ENCODE measurements around the gene BARD1.
"Not testable (repeated sequence)": the region's sequence is repeated elsewhere in the genome, so short reads cannot be mapped to it uniquely, and the experiment has no call there.

Gene BARD1

DNA sequence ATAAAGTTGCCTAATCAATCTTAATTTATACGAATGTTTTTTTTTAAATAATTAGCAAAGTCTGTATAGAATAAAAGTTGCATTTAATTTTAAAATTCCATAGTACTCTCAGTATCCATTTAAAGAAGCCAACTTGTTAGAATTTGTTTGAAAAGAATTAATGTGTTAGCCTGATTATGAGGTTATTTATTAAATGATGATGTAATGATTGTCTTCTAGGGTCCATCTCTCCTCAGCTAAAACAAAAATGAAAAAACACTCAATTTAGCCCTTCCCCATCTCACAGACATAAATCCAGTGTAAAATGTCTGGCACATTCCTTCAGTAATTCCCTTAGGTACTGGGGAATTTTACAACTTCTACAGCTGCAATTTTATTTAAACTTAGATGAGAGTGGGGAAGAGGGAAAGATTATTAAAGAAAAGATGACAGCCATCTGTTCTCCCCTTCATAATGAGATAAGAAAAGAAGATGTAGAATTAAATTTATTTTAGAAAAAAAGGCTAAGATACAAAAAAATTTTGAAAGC, 68.6 kb downstream of the BARD1 start:
- ChIA-PET CTCF (no interaction called here), POLR2A (no interaction called here)
- Histone ChIP-seq H3K9me3 (ENCODE audit: control extremely low read depth in 1 of 5, control insufficient read depth in 4 of 5, insufficient read depth in 2 of 5, low read depth in 1 of 5, low read length in 4 of 5) (no peaks in the 10 kb centered on the region), H3K27ac (ENCODE audit: insufficient read depth in 1 of 2, low read depth in 1 of 2, low read length in 2 of 2, poor library complexity in 1 of 2, severe bottlenecking in 2 of 2) (no peak overlapping the region), H3K4me3 (ENCODE audit: control insufficient read depth in 1 of 7, extremely low read depth in 1 of 7, insufficient read depth in 4 of 7, low read depth in 2 of 7, low read length in 6 of 7) (no peak overlapping the region), H3K4me1 (ENCODE audit: control extremely low read depth in 1 of 4, control insufficient read depth in 4 of 4, insufficient read depth in 4 of 4, low read length in 3 of 4) (no peaks in the 10 kb centered on the region), H3K27me3 (replicated peaks in 2 of 5; ENCODE audit: control insufficient read depth in 4 of 5, insufficient read depth in 5 of 5, low read length in 4 of 5) (no peaks in the 10 kb centered on the region), H3K36me3 (ENCODE audit: control insufficient read depth in 4 of 4, insufficient read depth in 4 of 4, low read length in 3 of 4) (peaks cover 11 to 26% (median 14%) of the 10 kb centered on the region in 4 experiments)
- no peak for DNase-seq
- WGBS (ENCODE audit: insufficient coverage), result no CpG with 5 or more reads among the region's 1 CpG

DNA sequence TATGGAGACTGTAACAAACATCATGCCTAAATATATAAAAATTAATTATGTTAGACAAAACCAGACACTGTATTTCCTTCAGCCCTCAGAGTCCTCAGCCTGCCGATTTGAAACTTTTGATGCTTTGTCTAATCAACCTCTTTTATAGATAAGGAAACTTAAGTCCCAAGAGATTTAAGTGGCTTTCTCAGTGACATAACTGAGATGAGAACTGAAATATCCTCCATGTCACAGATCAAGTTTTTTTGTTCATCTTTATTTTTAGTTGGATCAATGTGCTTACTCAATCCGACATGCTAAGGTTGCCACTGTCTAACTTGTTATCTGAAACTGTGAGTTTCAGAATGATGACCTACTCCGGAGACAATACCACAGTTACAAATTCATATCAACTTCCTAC, 72.3 kb downstream of the BARD1 start:
- Histone ChIP-seq H3K4me3 (ENCODE audit: control insufficient read depth in 1 of 7, extremely low read depth in 1 of 7, insufficient read depth in 4 of 7, low read depth in 2 of 7, low read length in 6 of 7) (no peak overlapping the region), H3K9me3 (ENCODE audit: control extremely low read depth in 1 of 5, control insufficient read depth in 4 of 5, insufficient read depth in 2 of 5, low read depth in 1 of 5, low read length in 4 of 5) (no peaks in the 10 kb centered on the region), H3K27me3 (replicated peaks in 2 of 5; ENCODE audit: control insufficient read depth in 4 of 5, insufficient read depth in 5 of 5, low read length in 4 of 5) (no peaks in the 10 kb centered on the region), H3K4me1 (ENCODE audit: control extremely low read depth in 1 of 4, control insufficient read depth in 4 of 4, insufficient read depth in 4 of 4, low read length in 3 of 4) (no peaks in the 10 kb centered on the region), H3K27ac (ENCODE audit: insufficient read depth in 1 of 2, low read depth in 1 of 2, low read length in 2 of 2, poor library complexity in 1 of 2, severe bottlenecking in 2 of 2) (no peak overlapping the region), H3K36me3 (ENCODE audit: control insufficient read depth in 4 of 4, insufficient read depth in 4 of 4, low read length in 3 of 4) (peaks cover 5 to 11% (median 9%) of the 10 kb centered on the region in 4 experiments)
- CTCF ChIA-PET, result no interaction called here
- POLR2A ChIA-PET, result no interaction called here
- WGBS (ENCODE audit: insufficient coverage), result 100% methylated on average over 1 of the region's 3 CpGs
- DNase-seq, result no peak

DNA sequence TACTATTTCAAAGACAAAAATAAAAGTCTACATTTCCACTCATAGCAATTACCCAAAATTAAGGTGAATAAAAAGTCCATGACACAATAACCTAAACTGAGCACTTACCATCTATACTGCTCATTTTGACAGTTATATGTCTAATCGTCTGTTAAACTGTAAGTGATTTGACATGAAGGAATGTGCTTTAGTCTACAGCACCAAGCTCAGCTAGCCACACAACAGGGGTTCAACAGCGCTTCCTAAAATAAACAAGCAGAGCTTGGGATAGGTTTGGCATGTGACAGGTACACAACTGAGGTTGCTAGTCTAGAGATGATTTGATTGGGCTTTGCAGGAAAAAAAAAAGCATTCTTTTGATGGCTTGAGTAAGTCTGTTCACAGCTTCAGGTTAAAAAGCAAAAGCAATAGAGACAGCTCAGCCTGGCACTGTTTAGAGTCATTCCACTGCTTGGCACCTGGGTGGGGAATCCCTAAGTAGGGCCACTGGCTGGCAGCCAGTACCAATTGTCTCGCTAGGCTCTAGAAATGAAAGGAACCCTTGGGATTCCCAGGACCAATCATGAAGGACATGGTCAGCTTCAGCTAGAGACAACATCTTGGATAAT, 78.6 kb downstream of the BARD1 start:
- Histone ChIP-seq H3K27ac (ENCODE audit: insufficient read depth in 1 of 2, low read depth in 1 of 2, low read length in 2 of 2, poor library complexity in 1 of 2, severe bottlenecking in 2 of 2) (no peak overlapping the region), H3K27me3 (replicated peaks in 2 of 5; ENCODE audit: control insufficient read depth in 4 of 5, insufficient read depth in 5 of 5, low read length in 4 of 5) (no peaks in the 10 kb centered on the region), H3K4me3 (ENCODE audit: control insufficient read depth in 1 of 7, extremely low read depth in 1 of 7, insufficient read depth in 4 of 7, low read depth in 2 of 7, low read length in 6 of 7) (no peak overlapping the region), H3K4me1 (ENCODE audit: control extremely low read depth in 1 of 4, control insufficient read depth in 4 of 4, insufficient read depth in 4 of 4, low read length in 3 of 4) (no peaks in the 10 kb centered on the region), H3K9me3 (ENCODE audit: control extremely low read depth in 1 of 5, control insufficient read depth in 4 of 5, insufficient read depth in 2 of 5, low read depth in 1 of 5, low read length in 4 of 5) (no peaks in the 10 kb centered on the region), H3K36me3 (ENCODE audit: control insufficient read depth in 4 of 4, insufficient read depth in 4 of 4, low read length in 3 of 4) (peaks cover 3 to 33% (median 15%) of the 10 kb centered on the region in 4 experiments)
- ChIA-PET CTCF (no interaction called here), POLR2A (no interaction called here)
- WGBS (ENCODE audit: insufficient coverage), result 100% methylated on average over 1 of the region's 3 CpGs
- DNase-seq, result no peak

DNA sequence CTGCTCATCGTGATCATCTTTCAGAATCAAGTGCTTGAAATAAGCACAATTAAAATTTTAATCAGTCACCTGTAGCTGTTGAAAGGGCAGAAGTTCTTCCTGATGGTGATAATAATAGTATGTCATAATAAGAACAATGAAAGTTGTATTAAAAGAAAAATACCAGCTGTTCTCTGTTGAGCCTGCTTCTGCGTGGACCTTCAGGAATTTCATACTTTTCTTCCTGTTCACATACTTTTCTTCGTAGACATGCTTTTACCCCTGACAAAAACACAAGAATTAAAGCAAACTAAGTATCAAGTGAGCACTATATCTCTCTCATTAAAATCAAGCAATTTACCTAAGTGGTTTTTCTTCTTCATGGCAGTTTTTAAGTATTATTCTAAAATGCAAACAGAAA, 79.2 kb downstream of the BARD1 start:
- Histone ChIP-seq H3K4me1 (ENCODE audit: control extremely low read depth in 1 of 4, control insufficient read depth in 4 of 4, insufficient read depth in 4 of 4, low read length in 3 of 4) (no peaks in the 10 kb centered on the region), H3K27ac (ENCODE audit: insufficient read depth in 1 of 2, low read depth in 1 of 2, low read length in 2 of 2, poor library complexity in 1 of 2, severe bottlenecking in 2 of 2) (no peak overlapping the region), H3K36me3 (ENCODE audit: control insufficient read depth in 4 of 4, insufficient read depth in 4 of 4, low read length in 3 of 4) (peaks cover 3 to 34% (median 15%) of the 10 kb centered on the region in 4 experiments), H3K9me3 (ENCODE audit: control extremely low read depth in 1 of 5, control insufficient read depth in 4 of 5, insufficient read depth in 2 of 5, low read depth in 1 of 5, low read length in 4 of 5) (no peaks in the 10 kb centered on the region), H3K27me3 (replicated peaks in 2 of 5; ENCODE audit: control insufficient read depth in 4 of 5, insufficient read depth in 5 of 5, low read length in 4 of 5) (no peaks in the 10 kb centered on the region), H3K4me3 (ENCODE audit: control insufficient read depth in 1 of 7, extremely low read depth in 1 of 7, insufficient read depth in 4 of 7, low read depth in 2 of 7, low read length in 6 of 7) (no peak overlapping the region)
- no peak for DNase-seq
- CTCF ChIA-PET, result no interaction called here
- WGBS (ENCODE audit: insufficient coverage), result 100% methylated on average over 1 of the region's 3 CpGs
- POLR2A ChIA-PET, result no interaction called here

DNA sequence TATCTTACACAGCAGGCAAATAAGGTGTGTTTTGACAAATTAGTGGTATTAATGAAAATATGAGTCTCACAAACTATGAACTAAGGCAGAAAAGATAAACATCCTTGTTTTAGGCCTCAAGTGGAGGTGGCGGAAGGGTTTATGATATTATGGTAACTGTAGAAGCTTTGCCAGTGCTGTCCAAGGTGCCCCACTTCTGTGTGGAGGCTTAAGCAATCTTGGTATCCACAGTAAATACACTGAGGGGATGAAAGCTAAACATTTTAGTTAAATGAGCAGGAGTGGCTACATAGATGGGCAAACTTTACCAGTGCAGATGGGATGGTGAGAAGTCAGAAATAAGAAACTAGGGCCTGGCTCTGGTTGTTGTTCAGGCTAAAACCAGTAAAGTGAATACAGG, 84.7 kb downstream of the BARD1 start:
- POLR2A ChIA-PET, result no interaction called here
- WGBS (ENCODE audit: insufficient coverage), result 80% methylated on average over 1 of the region's 1 CpG
- CTCF ChIA-PET, result no interaction called here
- peaks cover 0 to 29% (median 16%) of the 10 kb centered on the region in 4 experiments for H3K36me3 ChIP-seq (ENCODE audit: control insufficient read depth in 4 of 4, insufficient read depth in 4 of 4, low read length in 3 of 4)
- no peak for DNase-seq
- H3K4me3 ChIP-seq (ENCODE audit: control insufficient read depth in 1 of 7, extremely low read depth in 1 of 7, insufficient read depth in 4 of 7, low read depth in 2 of 7, low read length in 6 of 7), result no peak overlapping the region
- H3K27me3 ChIP-seq (replicated peaks in 2 of 5; ENCODE audit: control insufficient read depth in 4 of 5, insufficient read depth in 5 of 5, low read length in 4 of 5), result no peaks in the 10 kb centered on the region
- H3K27ac ChIP-seq (ENCODE audit: insufficient read depth in 1 of 2, low read depth in 1 of 2, low read length in 2 of 2, poor library complexity in 1 of 2, severe bottlenecking in 2 of 2), result no peak overlapping the region
- no peaks in the 10 kb centered on the region for H3K4me1 ChIP-seq (ENCODE audit: control extremely low read depth in 1 of 4, control insufficient read depth in 4 of 4, insufficient read depth in 4 of 4, low read length in 3 of 4)
- H3K9me3 ChIP-seq (ENCODE audit: control extremely low read depth in 1 of 5, control insufficient read depth in 4 of 5, insufficient read depth in 2 of 5, low read depth in 1 of 5, low read length in 4 of 5), result no peaks in the 10 kb centered on the region

DNA sequence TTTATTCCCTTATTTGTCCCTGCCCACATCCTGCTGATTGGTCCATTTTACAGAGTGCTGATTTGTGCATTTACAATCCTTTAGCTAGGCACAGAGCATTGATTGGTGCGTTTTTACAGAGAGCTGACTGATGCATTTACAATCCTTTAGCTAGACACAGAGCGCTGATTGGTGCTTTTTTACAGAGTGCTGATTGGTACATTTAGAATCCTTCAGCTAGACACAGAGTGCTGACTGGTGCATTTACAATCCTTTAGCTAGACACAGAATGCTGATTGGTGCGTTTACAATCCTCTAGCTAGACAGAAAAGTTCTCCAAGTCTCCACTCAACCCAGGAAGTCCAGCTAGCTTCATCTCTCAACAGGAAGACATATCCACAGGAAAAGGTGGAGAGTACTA, 91.6 kb downstream of the BARD1 start:
- WGBS (ENCODE audit: insufficient coverage), result 96% methylated on average over 3 of the region's 3 CpGs

DNA sequence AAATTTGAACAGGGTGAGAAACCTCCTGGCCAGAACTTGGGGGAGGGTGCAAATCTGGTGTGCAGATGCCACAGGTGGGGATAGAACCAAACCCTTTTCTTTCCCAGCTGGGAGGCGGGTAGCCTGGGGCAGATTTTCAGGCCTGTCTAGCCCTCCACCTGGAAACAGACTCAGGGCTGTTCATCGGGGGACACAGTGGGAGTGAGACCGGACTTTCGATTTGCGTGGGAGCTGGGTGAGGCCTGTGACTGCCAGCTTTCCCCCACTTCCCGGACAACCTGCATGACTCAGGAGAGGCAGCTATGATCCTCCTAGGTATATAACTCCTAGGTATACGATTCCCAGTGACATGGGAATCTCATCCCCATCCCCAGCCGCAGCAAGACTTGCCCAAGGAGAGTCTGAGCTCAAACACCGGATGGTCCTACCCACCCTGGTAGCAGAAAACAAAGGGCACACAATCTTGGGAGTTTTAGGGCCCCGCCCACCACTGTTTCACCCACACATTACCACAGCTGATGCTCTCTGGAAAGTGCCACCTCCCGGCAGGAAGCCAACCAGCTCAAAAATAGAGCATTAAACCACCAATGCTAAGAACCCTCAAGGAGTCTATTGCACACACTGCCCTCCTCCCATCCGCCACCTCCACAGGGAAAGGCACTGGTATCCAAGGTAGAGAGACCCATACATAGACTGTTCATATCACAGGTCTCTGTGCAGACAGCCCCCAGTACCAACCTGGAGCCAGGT, 92.5 kb downstream of the BARD1 start:
- DNase-seq, result no peak
- Histone ChIP-seq H3K4me1 (ENCODE audit: control extremely low read depth in 1 of 4, control insufficient read depth in 4 of 4, insufficient read depth in 4 of 4, low read length in 3 of 4) (no peaks in the 10 kb centered on the region), H3K27ac (ENCODE audit: insufficient read depth in 1 of 2, low read depth in 1 of 2, low read length in 2 of 2, poor library complexity in 1 of 2, severe bottlenecking in 2 of 2) (no peak overlapping the region), H3K9me3 (ENCODE audit: control extremely low read depth in 1 of 5, control insufficient read depth in 4 of 5, insufficient read depth in 2 of 5, low read depth in 1 of 5, low read length in 4 of 5) (no peaks in the 10 kb centered on the region), H3K36me3 (ENCODE audit: control insufficient read depth in 4 of 4, insufficient read depth in 4 of 4, low read length in 3 of 4) (no peaks in the 10 kb centered on the region), H3K4me3 (ENCODE audit: control insufficient read depth in 1 of 7, extremely low read depth in 1 of 7, insufficient read depth in 4 of 7, low read depth in 2 of 7, low read length in 6 of 7) (no peak overlapping the region), H3K27me3 (replicated peaks in 2 of 5; ENCODE audit: control insufficient read depth in 4 of 5, insufficient read depth in 5 of 5, low read length in 4 of 5) (no peaks in the 10 kb centered on the region)
- ChIA-PET POLR2A (no interaction called here), CTCF (interaction anchor here (1.0 kb wide), 1 partner anchor 9 kb away, joined by 3 read pairs; no protein-coding TSS in a partner anchor)
- 98% methylated on average over 12 of the region's 12 CpGs for WGBS (ENCODE audit: insufficient coverage)

More for the DNA sequence above, 91.6 kb downstream of the BARD1 start:
- H3K4me1 ChIP-seq (ENCODE audit: control extremely low read depth in 1 of 4, control insufficient read depth in 4 of 4, insufficient read depth in 4 of 4, low read length in 3 of 4); H3K36me3 ChIP-seq (ENCODE audit: control insufficient read depth in 4 of 4, insufficient read depth in 4 of 4, low read length in 3 of 4); H3K9me3 ChIP-seq (ENCODE audit: control extremely low read depth in 1 of 5, control insufficient read depth in 4 of 5, insufficient read depth in 2 of 5, low read depth in 1 of 5, low read length in 4 of 5); H3K27me3 ChIP-seq (replicated peaks in 2 of 5; ENCODE audit: control insufficient read depth in 4 of 5, insufficient read depth in 5 of 5, low read length in 4 of 5); H3K4me3 ChIP-seq (ENCODE audit: control insufficient read depth in 1 of 7, extremely low read depth in 1 of 7, insufficient read depth in 4 of 7, low read depth in 2 of 7, low read length in 6 of 7); DNase-seq; H3K27ac ChIP-seq (ENCODE audit: insufficient read depth in 1 of 2, low read depth in 1 of 2, low read length in 2 of 2, poor library complexity in 1 of 2, severe bottlenecking in 2 of 2): not testable (repeated sequence)
- ChIA-PET CTCF (interaction anchor here (0.6 to 1.3 kb wide), 3 partner anchors 8 to 182 kb away, joined by 3 read pairs; no protein-coding TSS in a partner anchor), POLR2A (interaction anchor here (0.6 kb wide), 1 partner anchor 220 kb away, joined by 3 read pairs; no protein-coding TSS in a partner anchor)
